ENCODE measurements around the gene CLDND1.

CLDND1 gene

GRCh38 chr3:98522544-98523281, at the start of gene CLDND1:
TSS of gene CLDND1 (minus strand) at chr3:98522902. CDS start at chr3:98521424, 1,478 bp downstream.
- peak within 1 kb of the TSS; percentile 80 for H3K4me3 ChIP-seq (replicated peaks; ENCODE audit: low read depth, low read length)
- no peaks in the 10 kb centered on the region for H3K27me3 ChIP-seq (replicated peaks; ENCODE audit: control insufficient read depth, insufficient read depth, low read length)
- DNase-seq (ENCODE audit: extremely low read depth, insufficient read length): peak; percentile 100
- TF ChIP-seq CTCF (IDR thresholded peaks at IDR 0.05; ENCODE audit: insufficient read depth, low read length, poor library complexity, severe bottlenecking): no peak
- H3K36me3 ChIP-seq (ENCODE audit: control insufficient read depth, insufficient read depth, low read length): peaks cover 2% of the 10 kb centered on the region

GRCh38 chr3:98568402-98568801, 45.7 kb upstream of the CLDND1 start:
- no peak for DNase-seq (ENCODE audit: extremely low read depth, insufficient read length)
- TF ChIP-seq CTCF (IDR thresholded peaks at IDR 0.05; ENCODE audit: insufficient read depth, low read length, poor library complexity, severe bottlenecking): no peak
- H3K27me3 ChIP-seq (replicated peaks; ENCODE audit: control insufficient read depth, insufficient read depth, low read length): no peaks in the 10 kb centered on the region
- no peak overlapping the region for H3K4me3 ChIP-seq (replicated peaks; ENCODE audit: low read depth, low read length)
- no peaks in the 10 kb centered on the region for H3K36me3 ChIP-seq (ENCODE audit: control insufficient read depth, insufficient read depth, low read length)

GRCh38 chr3:98567666-98568270, 45.1 kb upstream of the CLDND1 start:
- Histone ChIP-seq H3K27me3 (replicated peaks; ENCODE audit: control insufficient read depth, insufficient read depth, low read length) (no peaks in the 10 kb centered on the region), H3K4me3 (replicated peaks; ENCODE audit: low read depth, low read length) (no peak overlapping the region), H3K36me3 (ENCODE audit: control insufficient read depth, insufficient read depth, low read length) (no peaks in the 10 kb centered on the region)
- no peak for DNase-seq (ENCODE audit: extremely low read depth, insufficient read length)
- no peak for TF ChIP-seq CTCF (IDR thresholded peaks at IDR 0.05; ENCODE audit: insufficient read depth, low read length, poor library complexity, severe bottlenecking)

GRCh38 chr3:98565843-98566242, 43.1 kb upstream of the CLDND1 start:
- Histone ChIP-seq H3K36me3 (ENCODE audit: control insufficient read depth, insufficient read depth, low read length) (no peaks in the 10 kb centered on the region), H3K27me3 (replicated peaks; ENCODE audit: control insufficient read depth, insufficient read depth, low read length) (no peaks in the 10 kb centered on the region), H3K4me3 (replicated peaks; ENCODE audit: low read depth, low read length) (no peak overlapping the region)
- DNase-seq (ENCODE audit: extremely low read depth, insufficient read length): no peak
- no peak for TF ChIP-seq CTCF (IDR thresholded peaks at IDR 0.05; ENCODE audit: insufficient read depth, low read length, poor library complexity, severe bottlenecking)

DNA sequence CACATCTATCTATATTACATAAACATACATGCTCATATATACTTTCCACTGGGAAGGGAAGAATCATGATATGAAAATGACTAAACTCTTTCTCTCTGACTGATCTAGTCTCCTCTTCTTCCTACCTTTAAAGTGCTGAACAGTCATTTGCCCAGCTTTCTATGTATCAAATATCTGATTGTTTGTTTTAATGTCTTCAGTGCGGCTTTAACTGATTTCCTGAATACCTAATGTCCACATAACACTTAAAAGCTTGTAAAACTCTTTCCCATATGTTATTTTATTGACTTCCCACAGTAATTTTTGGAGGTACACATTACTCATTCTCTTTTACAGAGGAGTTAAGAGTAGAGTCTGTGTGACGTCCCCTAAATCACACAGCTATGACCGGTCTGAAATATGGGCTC, 42.5 kb upstream of the CLDND1 start:
- DNase-seq (ENCODE audit: extremely low read depth, insufficient read length): peak; percentile 51
- no peak for TF ChIP-seq CTCF (IDR thresholded peaks at IDR 0.05; ENCODE audit: insufficient read depth, low read length, poor library complexity, severe bottlenecking)
- no peaks in the 10 kb centered on the region for H3K27me3 ChIP-seq (replicated peaks; ENCODE audit: control insufficient read depth, insufficient read depth, low read length)
- no peaks in the 10 kb centered on the region for H3K36me3 ChIP-seq (ENCODE audit: control insufficient read depth, insufficient read depth, low read length)
- H3K4me3 ChIP-seq (replicated peaks; ENCODE audit: low read depth, low read length): no peak overlapping the region; the same call in 1 of the 2 replicates

Data from GM06990 (cell line).